Suppressor macrophage treated with lipopolysaccharide for 4 hours (primary cell): Measurements from ENCODE around the gene TMBIM6.
"Not testable (repeated sequence)": the region's sequence is repeated elsewhere in the genome, so short reads cannot be mapped to it uniquely, and the experiment has no call there.

Experiments used
- DNase-seq: peaks from one replicate; pipeline ENCODE4 v3.0.0-alpha.2; 2020

TMBIM6 gene

DNA sequence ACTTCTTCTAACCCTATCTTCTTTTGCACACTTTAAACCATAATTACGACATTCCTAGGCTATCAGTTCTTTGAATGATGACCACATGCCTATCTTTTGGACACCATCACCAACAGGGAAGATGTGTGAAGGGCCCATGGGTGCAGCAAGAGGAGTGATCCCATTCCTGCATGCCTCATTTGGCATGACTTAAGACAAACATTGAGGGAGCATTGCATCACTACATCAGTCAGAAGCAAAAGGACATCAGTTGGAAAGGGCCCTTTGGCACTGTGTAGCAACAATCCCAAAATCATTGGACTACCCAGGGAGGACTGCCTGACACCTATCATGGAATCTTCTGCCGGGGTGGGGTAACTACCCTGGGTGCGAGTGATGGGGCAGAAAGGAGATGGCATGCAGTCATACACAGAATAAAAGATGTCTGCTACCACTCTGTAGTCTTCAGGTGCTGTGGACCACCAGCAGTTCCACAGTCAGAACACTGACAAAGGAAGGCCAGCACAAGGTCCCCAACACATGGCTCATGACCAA lies 10.7 kb upstream of the TMBIM6 start:
- peak; percentile 48 for DNase-seq

GRCh38 chr12:49733219-49734017 lies 7.9 kb upstream of the TMBIM6 start:
- DNase-seq = no peak

GRCh38 chr12:49734900-49735299 lies 6.5 kb upstream of the TMBIM6 start:
- not testable (repeated sequence) for DNase-seq

DNA sequence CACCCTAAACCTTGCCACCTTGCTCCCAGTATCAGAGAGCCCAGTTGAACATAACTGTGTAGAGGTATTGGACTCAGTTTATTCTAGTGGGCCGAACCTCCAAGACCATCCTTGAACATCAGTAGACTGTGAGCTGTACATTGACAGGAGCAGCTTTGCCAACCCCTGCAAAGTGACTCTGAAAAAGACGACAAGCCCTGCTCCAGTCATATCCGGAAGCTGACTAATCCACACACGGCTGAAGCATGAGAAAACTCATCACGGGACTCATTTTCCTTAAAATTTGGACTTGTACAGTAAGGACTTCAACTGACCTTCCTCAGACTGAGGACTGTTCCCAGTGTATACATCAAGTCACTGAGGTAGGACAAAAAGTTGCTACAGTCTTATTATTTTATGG lies 2.6 kb upstream of the TMBIM6 start:
- DNase-seq = not testable (repeated sequence)

DNA sequence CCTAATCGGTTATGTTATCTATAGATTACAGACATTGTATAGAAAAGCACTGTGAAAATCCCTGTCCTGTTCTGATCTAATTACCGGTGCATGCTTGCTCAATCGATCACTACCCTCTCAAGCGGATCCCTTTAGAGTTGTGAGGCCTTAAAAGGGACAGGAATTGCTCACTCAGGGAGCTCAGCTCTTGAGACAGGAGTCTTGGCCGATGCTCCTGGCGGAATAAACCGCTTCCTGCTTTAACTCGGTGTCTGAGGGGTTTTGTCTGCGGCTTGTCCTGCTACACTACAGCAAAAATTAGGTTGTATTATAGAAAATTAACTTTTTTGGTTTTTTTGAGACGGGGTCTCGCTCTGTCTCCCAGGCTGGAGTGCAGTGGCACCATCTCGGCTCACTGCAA lies 1.1 kb upstream of the TMBIM6 start:
- DNase-seq = not testable (repeated sequence)

GRCh38 chr12:49741882-49742620 lies 694 bp downstream of the TMBIM6 start:
- DNase-seq = peak; percentile 94

GRCh38 chr12:49744363-49744885 lies 3.1 kb downstream of the TMBIM6 start:
- DNase-seq = no peak

DNA sequence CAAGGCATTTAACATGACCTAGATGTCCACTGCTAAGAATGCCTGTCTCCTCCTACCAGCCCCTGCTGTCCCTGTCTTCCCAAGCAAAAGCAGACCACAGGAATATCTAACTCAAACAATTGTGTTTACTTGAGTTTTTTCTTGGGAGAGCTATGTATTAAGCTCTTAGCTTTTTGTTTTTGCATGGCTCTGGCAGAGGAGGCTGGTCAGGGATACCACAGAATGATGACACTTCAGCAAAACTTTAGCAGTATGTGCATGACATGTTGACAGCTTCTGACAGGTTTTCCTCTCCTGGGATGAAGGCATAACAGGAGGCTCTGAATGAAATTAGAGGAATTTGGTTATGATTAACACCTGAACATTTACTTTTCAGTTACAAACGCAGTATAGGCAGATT lies 6.9 kb downstream of the TMBIM6 start:
- no peak for DNase-seq

GRCh38 chr12:49748800-49749199 lies 7.4 kb downstream of the TMBIM6 start:
- DNase-seq = no peak

DNA sequence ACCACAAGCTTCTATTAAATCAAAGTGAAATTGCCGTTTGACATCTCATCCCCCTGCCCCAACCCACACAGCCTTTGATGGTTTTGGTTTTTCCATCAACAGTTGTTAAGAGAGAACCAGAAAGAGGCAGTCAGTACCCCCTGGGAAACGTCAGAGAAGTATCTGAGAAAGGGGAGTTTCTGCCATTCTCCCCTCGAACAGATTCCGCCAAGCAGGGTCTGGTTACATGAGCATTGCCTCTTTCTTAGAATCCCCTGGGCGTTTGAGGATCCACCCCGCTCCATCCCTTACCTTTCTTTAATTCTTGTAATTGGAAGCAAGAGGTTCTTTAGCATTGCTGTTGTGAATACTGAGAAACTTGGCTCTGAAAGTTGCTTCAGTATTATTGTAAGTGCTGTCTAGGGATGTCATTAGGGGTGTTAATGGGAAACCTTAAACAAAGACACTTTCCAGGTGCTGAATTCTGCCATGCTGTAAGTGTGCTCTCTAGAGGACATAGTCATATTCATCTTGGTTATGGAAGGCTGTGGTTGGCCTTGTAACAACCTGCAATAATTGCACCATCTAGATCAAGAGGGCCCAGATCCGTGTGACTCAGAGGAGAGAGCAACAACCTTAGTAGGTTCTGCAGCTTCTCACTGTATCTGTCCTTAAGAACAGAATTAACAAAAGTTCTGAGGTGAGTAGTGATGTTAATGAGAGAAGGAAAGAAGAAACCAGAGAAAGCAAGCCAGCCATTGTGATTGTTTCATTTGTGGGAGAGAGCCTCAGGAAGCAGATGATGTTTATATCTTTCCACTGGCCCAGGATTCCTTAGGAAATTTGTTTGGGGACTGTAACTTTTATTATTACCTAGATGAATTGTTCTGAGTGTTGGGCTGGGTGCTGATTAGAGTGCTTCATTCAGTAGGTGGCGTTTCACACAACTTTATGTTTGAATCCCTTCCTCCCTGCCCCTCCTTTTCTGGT lies 9.0 kb downstream of the TMBIM6 start:
- peak; percentile 57 for DNase-seq

GRCh38 chr12:49750996-49751393 lies 9.6 kb downstream of the TMBIM6 start:
- no peak for DNase-seq

- DNase-seq = no peak
These were observed 20.5 kb downstream of the TMBIM6 start for GRCh38 chr12:49761677-49762467.

- DNase-seq = no peak
These were observed 21.1 kb downstream of the TMBIM6 start for GRCh38 chr12:49762468-49762847.

GRCh38 chr12:49763006-49763591 lies 21.7 kb downstream of the TMBIM6 start:
- DNase-seq = peak; percentile 74

GRCh38 chr12:49764126-49764525 lies 22.8 kb downstream of the TMBIM6 start:
- no peak for DNase-seq

GRCh38 chr12:49766115-49766455 lies 24.7 kb downstream of the TMBIM6 start:
- DNase-seq = no peak

- no peak for DNase-seq
These were observed 26.0 kb downstream of the TMBIM6 start for GRCh38 chr12:49767333-49767732.

- not testable (repeated sequence) for DNase-seq
These were observed 31.7 kb downstream of the TMBIM6 start for GRCh38 chr12:49773102-49773501.

DNA sequence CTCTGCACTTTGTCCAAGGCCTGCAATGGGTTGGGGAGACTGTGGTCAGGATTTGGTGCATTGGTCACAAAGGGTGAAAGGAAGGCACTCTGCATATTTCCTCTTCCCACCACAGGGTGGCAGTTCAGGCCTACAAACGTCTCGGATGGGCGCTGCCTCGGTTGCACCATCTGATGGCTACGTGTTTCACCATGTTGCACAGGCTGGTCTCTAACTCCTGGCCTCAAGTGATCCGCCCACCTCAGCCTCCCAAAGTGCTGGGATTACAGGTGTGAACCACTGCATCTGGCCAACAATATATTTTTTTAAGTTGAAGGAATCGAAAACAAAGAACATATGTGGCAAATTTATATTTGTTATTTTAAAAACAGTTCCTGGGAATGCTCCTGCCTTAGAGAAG lies 35.1 kb downstream of the TMBIM6 start:
- peak; percentile 88 for DNase-seq

DNA sequence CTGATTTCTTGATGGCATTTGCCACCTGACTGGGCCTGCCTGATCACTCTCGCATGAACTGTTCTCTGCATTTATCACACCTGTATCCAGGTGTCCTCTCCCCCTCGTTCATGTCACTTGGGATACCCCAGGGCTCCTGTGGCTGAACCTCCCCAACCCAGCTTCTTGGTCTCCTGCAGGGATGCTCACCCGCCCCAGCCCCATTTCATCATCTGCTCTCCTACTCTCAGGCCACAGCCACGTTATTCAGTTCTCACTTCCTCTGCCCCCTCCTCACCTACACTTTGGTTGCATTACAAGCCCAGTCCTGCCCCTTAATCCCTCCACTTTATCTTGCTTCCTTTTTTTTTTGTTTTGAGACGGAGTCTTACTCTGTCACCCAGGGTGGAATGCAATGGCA lies 35.5 kb downstream of the TMBIM6 start:
- DNase-seq = no peak

GRCh38 chr12:49777341-49777740 lies 36.0 kb downstream of the TMBIM6 start:
- DNase-seq = no peak
